Dendritic cell treated with granulocyte-macrophage colony-stimulating factor and Interleukin-4, amounts not matched to agents 40 ng/mL and 50 ng/mL, for 4 days (primary cell): Measurements from ENCODE around the gene CNTNAP2.
"Not testable (repeated sequence)": the region's sequence is repeated elsewhere in the genome, so short reads cannot be mapped to it uniquely, and the experiment has no call there.

ENCODE experiments used
- H3K27ac Mint-ChIP-seq: one replicate; pipeline ENCODE4 v1.8.0; 2022; ENCODE audit warnings: mild to moderate bottlenecking, mixed read lengths
- H3K27me3 Mint-ChIP-seq: one replicate; pipeline ENCODE4 v1.8.0; 2022; ENCODE audit warnings: mild to moderate bottlenecking, mixed read lengths
- H3K36me3 Mint-ChIP-seq: one replicate; pipeline ENCODE4 v1.8.0; 2022; ENCODE audit warnings: low read depth, mixed read lengths
- H3K4me1 Mint-ChIP-seq: one replicate; pipeline ENCODE4 v1.8.0; 2022; ENCODE audit warnings: low read depth, mixed read lengths
- H3K4me3 Mint-ChIP-seq: one replicate; pipeline ENCODE4 v1.8.0; 2022; ENCODE audit warnings: mild to moderate bottlenecking, moderate library complexity, mixed read lengths
- H3K9me3 Mint-ChIP-seq: one replicate; pipeline ENCODE4 v1.8.0; 2022; ENCODE audit warnings: mixed read lengths
- intact Hi-C: fragments of 100-400 bp; cut with micrococcal nuclease; formaldehyde crosslinking; loops from one replicate; pipeline ENCODE4 v1.15.0; 2022

The CNTNAP2 gene

GRCh38 chr7:148266795-148267194 lies 2150.2 kb downstream of the CNTNAP2 start:
- intact Hi-C loops, result loop anchor here (5.0 to 10.0 kb wide), 2 partner anchors 258 to 696 kb away; no protein-coding TSS in a partner anchor
- peaks cover 11% of the 10 kb centered on the region for H3K4me1 Mint-ChIP-seq
- no peaks in the 10 kb centered on the region for H3K36me3 Mint-ChIP-seq
- peaks cover 7% of the 10 kb centered on the region for H3K27me3 Mint-ChIP-seq
- H3K4me3 Mint-ChIP-seq, result no peak overlapping the region
- no peak overlapping the region for H3K27ac Mint-ChIP-seq
- no peaks in the 10 kb centered on the region for H3K9me3 Mint-ChIP-seq

GRCh38 chr7:148270576-148270975 lies 2154.0 kb downstream of the CNTNAP2 start:
- no peaks in the 10 kb centered on the region for H3K36me3 Mint-ChIP-seq
- no peaks in the 10 kb centered on the region for H3K9me3 Mint-ChIP-seq
- no peak overlapping the region for H3K27ac Mint-ChIP-seq
- peaks cover 2% of the 10 kb centered on the region for H3K27me3 Mint-ChIP-seq
- H3K4me3 Mint-ChIP-seq, result no peak overlapping the region
- intact Hi-C loops, result no loop called here
- H3K4me1 Mint-ChIP-seq, result no peaks in the 10 kb centered on the region

GRCh38 chr7:148274118-148274517 lies 2157.5 kb downstream of the CNTNAP2 start:
- Mint-ChIP-seq H3K36me3 (no peaks in the 10 kb centered on the region), H3K4me3 (no peak overlapping the region), H3K27me3 (peaks cover 2% of the 10 kb centered on the region), H3K4me1 (no peaks in the 10 kb centered on the region), H3K27ac (no peak overlapping the region), H3K9me3 (no peaks in the 10 kb centered on the region)
- intact Hi-C loops, result no loop called here

DNA sequence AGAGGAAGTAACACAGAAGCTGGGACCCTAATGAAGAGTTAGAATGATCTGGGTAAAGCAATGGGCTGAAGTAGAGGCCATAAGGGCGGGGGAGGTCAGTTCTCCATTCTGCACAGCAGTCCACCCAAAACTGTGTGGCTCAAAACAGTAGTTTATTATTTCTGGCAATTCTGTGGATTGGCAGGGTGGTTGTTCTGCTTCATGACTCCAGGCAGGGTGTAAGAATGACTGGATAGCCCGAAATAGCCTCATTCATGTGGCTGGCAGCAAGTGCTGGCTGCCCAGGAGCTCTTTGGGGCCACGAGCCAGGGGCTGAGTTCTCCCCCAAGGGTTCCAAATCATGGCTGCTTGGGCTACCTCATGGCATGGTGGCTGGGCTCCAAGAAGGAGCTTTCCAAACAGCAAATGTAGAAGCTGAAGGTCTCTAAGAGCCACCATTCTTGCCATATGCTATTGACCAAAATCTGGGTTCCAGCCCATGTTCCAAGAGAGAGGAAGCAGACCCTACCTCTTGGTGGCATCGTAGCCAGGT lies 2158.8 kb downstream of the CNTNAP2 start:
- Mint-ChIP-seq H3K36me3 (no peaks in the 10 kb centered on the region), H3K4me3 (no peak overlapping the region), H3K9me3 (no peaks in the 10 kb centered on the region), H3K27me3 (peaks cover 4% of the 10 kb centered on the region), H3K27ac (no peak overlapping the region), H3K4me1 (no peaks in the 10 kb centered on the region)
- intact Hi-C loops, result no loop called here

DNA sequence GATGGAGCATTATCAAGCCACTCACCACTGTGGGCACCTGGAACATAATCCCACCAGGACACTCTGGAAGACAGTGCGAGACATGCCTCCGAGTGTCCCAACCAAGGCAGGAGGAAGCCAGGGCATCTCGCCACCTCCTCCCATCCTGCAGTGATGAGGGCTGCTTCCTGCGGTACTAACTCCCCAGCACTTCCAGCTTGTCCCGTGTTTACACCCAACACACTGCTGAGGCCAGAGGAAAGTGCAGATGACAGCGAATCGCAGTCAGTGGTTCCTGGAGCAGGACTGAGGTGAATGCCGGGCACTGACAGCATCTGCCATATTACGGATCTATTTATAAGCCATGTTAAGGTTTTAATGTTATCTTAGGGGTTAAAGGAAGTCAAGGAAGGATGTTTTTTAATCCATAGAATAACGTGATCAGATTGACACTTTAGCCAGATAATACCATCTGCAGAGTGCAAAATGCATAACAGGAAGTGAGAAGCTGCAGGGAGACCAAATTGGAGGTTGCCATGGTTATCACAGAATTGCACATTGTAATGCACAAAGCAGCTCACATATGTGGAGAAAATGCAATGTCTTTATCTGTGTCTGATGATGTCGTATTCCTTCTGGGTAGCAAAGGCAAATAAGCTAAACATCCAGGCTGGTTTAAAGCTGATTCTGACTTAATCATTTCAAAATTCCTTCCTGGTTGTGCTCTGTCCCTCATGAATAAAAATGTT lies 2159.9 kb downstream of the CNTNAP2 start:
- Mint-ChIP-seq H3K4me1 (no peaks in the 10 kb centered on the region), H3K36me3 (no peaks in the 10 kb centered on the region), H3K27ac (no peak overlapping the region), H3K9me3 (no peaks in the 10 kb centered on the region), H3K4me3 (no peak overlapping the region), H3K27me3 (peaks cover 4% of the 10 kb centered on the region)
- intact Hi-C loops, result no loop called here

GRCh38 chr7:148277042-148277660 lies 2160.6 kb downstream of the CNTNAP2 start:
- H3K27ac Mint-ChIP-seq, result no peak overlapping the region
- H3K9me3 Mint-ChIP-seq, result no peaks in the 10 kb centered on the region
- no peaks in the 10 kb centered on the region for H3K4me1 Mint-ChIP-seq
- H3K4me3 Mint-ChIP-seq, result no peak overlapping the region
- no peaks in the 10 kb centered on the region for H3K36me3 Mint-ChIP-seq
- intact Hi-C loops, result no loop called here
- peaks cover 2% of the 10 kb centered on the region for H3K27me3 Mint-ChIP-seq

- H3K4me1 Mint-ChIP-seq, result no peaks in the 10 kb centered on the region
- H3K9me3 Mint-ChIP-seq, result peaks cover 6% of the 10 kb centered on the region
- intact Hi-C loops, result loop anchor here (10.0 kb wide), 1 partner anchor 61 kb away; no protein-coding TSS in a partner anchor
- no peaks in the 10 kb centered on the region for H3K27me3 Mint-ChIP-seq
- H3K27ac Mint-ChIP-seq, result no peak overlapping the region
- H3K4me3 Mint-ChIP-seq, result no peak overlapping the region
- no peaks in the 10 kb centered on the region for H3K36me3 Mint-ChIP-seq
Measured at GRCh38 chr7:148286150-148286549, 2169.5 kb downstream of the CNTNAP2 start.

GRCh38 chr7:148287538-148287937 lies 2170.9 kb downstream of the CNTNAP2 start:
- H3K4me1 Mint-ChIP-seq, result no peaks in the 10 kb centered on the region
- H3K4me3 Mint-ChIP-seq, result no peak overlapping the region
- no peaks in the 10 kb centered on the region for H3K36me3 Mint-ChIP-seq
- intact Hi-C loops, result loop anchor here (10.0 kb wide), 1 partner anchor 63 kb away; no protein-coding TSS in a partner anchor
- peaks cover 6% of the 10 kb centered on the region for H3K9me3 Mint-ChIP-seq
- H3K27ac Mint-ChIP-seq, result no peak overlapping the region
- H3K27me3 Mint-ChIP-seq, result no peaks in the 10 kb centered on the region

DNA sequence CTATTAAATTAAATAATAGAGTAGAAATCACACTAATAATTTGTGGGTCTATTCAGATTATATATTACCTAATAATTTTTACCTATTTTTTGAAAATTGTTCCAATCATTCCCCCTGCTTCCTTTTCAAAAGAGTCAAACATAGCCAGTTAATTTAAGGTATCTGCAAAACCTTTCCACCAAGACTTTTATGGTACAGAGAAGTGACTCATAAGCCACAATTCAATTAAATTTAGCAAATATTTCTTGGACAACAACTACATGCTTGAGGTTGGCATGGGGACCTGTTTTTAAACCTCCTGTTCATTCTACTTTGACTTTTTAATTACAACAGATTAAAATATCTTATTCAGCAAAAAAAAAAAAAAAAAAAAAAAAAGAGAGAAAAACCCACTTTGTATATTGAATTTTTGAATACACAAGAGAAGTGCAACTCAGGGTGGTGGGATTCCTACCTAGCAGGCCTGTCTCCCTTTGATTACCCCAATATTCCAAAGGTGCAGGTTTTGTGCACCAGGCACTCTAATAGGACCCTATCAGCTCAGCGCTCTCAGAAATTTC lies 2172.1 kb downstream of the CNTNAP2 start:
- H3K9me3 Mint-ChIP-seq, result peaks cover 6% of the 10 kb centered on the region
- intact Hi-C loops, result loop anchor here (10.0 kb wide), 1 partner anchor 64 kb away; no protein-coding TSS in a partner anchor
- no peaks in the 10 kb centered on the region for H3K27me3 Mint-ChIP-seq
- no peak overlapping the region for H3K27ac Mint-ChIP-seq
- H3K36me3 Mint-ChIP-seq, result no peaks in the 10 kb centered on the region
- no peaks in the 10 kb centered on the region for H3K4me1 Mint-ChIP-seq
- no peak overlapping the region for H3K4me3 Mint-ChIP-seq

DNA sequence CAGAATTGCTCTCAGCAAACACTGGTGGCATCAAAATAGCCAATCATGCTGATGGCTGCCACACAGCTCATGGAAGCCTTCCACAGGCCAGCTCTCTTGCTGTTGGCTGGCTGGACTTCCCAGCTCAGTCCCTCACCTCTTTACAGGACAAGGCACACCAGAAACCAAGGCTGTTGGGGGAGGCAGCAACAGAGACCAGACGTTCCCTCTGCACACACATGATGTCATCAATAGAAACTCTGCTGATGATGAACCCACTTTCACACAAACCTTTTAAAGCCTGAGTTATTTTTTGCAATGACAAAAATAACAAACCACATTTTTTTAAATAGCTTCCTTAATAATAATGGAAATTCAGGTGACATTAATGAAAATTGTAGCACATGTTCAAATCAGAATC lies 2173.0 kb downstream of the CNTNAP2 start:
- H3K36me3 Mint-ChIP-seq, result no peaks in the 10 kb centered on the region
- no peak overlapping the region for H3K27ac Mint-ChIP-seq
- no peak overlapping the region for H3K4me3 Mint-ChIP-seq
- H3K27me3 Mint-ChIP-seq, result no peaks in the 10 kb centered on the region
- H3K4me1 Mint-ChIP-seq, result no peaks in the 10 kb centered on the region
- intact Hi-C loops, result loop anchor here (10.0 kb wide), 1 partner anchor 65 kb away; no protein-coding TSS in a partner anchor
- H3K9me3 Mint-ChIP-seq, result peaks cover 6% of the 10 kb centered on the region

- H3K4me1 Mint-ChIP-seq, result no peaks in the 10 kb centered on the region
- H3K36me3 Mint-ChIP-seq, result no peaks in the 10 kb centered on the region
- no peaks in the 10 kb centered on the region for H3K27me3 Mint-ChIP-seq
- no peak overlapping the region for H3K27ac Mint-ChIP-seq
- H3K4me3 Mint-ChIP-seq, result no peak overlapping the region
- intact Hi-C loops, result no loop called here
- peaks cover 6% of the 10 kb centered on the region for H3K9me3 Mint-ChIP-seq
Measured at GRCh38 chr7:148290538-148290937, 2173.9 kb downstream of the CNTNAP2 start.

DNA sequence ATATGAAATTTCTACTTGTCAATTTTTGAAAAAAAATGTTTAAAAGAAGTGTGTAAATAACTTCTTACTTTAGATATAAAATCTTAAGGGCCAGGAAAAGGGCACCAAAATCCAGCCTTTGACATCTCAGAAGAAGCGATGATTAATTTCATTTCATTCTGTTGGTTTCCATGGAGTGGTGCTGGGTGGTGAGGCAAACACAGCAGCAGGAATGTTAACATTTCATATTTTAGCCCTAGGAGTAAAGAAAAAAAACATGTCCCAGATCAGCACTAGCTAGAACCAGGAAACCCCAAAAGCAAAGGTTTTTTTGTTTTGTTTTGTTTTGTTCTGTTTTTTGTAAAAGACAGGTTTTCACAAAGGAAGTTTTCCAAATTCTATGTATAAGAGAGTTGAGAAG lies 2175.2 kb downstream of the CNTNAP2 start:
- H3K4me1 Mint-ChIP-seq, result no peaks in the 10 kb centered on the region

DNA sequence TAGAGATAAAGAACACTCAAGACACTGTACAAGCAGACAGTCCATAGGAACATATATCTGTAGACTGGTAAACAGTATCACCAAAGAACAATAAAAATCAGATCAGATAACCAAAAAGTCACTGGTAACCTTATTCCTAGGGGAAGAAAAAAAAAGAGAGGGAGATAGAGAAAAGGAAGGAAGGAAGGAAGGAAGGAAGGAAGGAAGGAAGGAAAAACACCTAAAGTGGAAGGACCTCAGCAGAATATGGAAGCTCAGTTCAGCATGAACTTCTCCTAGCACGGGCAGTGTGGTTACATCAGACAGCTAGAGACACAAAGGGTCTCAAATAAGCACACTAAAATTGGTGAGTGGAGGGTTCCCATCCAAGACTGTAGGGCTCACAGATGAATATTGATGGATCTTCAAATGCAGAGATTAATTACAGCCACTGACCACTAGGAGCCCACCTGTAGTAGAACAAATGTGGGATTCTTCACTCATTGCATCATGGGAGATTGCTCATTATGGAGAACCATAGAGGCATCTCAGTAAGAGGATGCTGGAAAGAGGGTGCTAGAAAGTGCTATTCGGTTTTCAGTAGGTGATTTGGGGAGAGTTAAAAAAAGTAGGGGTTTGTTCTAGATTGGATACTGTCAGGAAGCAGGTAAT lies 2180.5 kb downstream of the CNTNAP2 start:
- intact Hi-C loops, result no loop called here
- H3K36me3 Mint-ChIP-seq, result no peaks in the 10 kb centered on the region
- H3K27ac Mint-ChIP-seq, result no peak overlapping the region
- no peaks in the 10 kb centered on the region for H3K4me1 Mint-ChIP-seq
- H3K4me3 Mint-ChIP-seq, result no peak overlapping the region
- no peaks in the 10 kb centered on the region for H3K27me3 Mint-ChIP-seq
- no peaks in the 10 kb centered on the region for H3K9me3 Mint-ChIP-seq

More for the DNA sequence above, 2175.2 kb downstream of the CNTNAP2 start:
- intact Hi-C loops, result no loop called here
- Mint-ChIP-seq H3K9me3 (peaks cover 6% of the 10 kb centered on the region), H3K4me3 (no peak overlapping the region), H3K27ac (no peak overlapping the region), H3K27me3 (no peaks in the 10 kb centered on the region), H3K36me3 (no peaks in the 10 kb centered on the region)

DNA sequence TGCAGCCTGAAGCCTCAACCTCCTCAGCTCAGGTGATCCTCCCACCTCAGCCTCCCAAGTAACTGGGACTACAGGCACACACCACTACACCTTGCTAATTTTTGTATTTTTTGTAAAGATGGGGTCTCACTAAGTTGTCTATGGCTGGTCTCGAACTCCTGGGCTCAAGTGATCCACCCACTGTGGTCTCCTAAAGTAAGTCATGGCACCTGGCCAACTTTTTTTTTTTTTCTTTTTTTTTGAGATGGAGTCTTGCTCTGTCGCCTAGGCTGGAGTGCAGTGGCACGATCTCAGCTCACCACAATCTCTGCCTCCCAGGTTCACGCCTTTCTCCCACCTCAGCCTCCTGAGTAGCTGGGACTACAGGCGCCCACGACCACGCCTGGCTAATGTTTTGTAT lies 2182.2 kb downstream of the CNTNAP2 start:
- intact Hi-C loops, H3K27ac Mint-ChIP-seq: not testable (repeated sequence)

More for the DNA sequence above, 2182.2 kb downstream of the CNTNAP2 start:
- not testable (repeated sequence) for H3K27me3 Mint-ChIP-seq, H3K4me1 Mint-ChIP-seq, H3K4me3 Mint-ChIP-seq, H3K9me3 Mint-ChIP-seq, H3K36me3 Mint-ChIP-seq
